Activated CD4-positive, alpha-beta T cell treated with anti-CD3 and anti-CD28 coated beads, Interleukin-10, Interleukin-2, amounts not matched to agents 100 ng/mL and 50 ng/mL, durations not matched to agents 16 hours and 8 hours (primary cell): ENCODE results near the gene OR2H2.

Experiments
- DNase-seq: peaks from one replicate; pipeline ENCODE4 v3.0.0-alpha.2; 2020

The OR2H2 gene

DNA sequence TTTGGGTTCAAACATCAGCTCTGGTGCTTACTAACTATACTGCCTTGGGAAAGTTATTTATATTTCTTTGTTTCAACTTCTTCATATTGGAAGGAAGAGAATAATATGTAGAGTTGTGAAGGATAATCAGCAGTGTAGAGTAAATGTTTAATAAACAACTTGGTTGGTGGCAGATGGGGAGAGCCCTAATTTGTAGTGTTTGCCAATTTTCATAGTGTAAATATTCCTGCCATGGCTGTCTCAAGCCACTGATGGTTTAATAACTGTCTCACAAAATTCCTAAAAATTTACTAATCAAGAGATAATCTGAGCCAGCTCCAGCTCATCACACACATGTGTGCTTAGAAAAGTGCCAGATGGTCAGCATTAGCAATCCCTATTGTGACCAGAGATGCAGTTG lies at the start of gene OR2H2:
TSS of gene OR2H2 (plus strand) at position 301 of the 400 bp plus-strand sequence. CDS start 2,824 bp downstream, outside the sequence.
- no peak for DNase-seq

DNA sequence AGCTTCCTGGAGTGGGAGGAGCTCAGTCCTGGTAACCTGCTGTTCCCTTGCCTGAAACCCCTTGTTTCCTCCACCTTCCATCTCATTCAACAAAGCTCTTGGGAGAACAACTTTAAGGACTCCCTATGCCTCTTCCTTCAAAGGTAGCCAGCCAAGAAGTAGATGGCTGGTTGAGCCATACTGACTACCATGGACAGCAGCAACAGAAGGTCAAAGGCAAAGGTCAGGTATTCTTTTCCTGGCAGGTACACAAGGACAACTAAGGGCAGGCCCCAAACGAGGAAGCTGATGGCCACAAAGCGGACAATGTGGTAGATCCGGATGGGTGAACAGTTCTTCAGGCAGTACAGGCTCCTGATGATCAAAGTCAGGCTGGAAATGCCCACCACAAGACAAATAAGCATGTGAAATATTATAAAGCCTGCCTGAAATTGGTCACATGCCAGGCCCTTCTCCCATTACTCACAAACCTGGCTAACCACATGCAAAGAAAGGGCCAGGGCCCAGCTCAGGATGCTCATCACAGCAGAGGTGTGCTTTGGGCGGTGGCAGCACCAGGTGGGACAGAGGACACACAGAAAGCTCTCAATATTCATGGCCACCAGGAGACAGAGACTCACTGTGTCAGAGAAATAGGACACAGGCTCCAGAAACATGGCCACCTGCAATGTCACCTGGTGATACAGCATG lies 47.1 kb upstream of the OR2H2 start:
- DNase-seq: no peak

DNA sequence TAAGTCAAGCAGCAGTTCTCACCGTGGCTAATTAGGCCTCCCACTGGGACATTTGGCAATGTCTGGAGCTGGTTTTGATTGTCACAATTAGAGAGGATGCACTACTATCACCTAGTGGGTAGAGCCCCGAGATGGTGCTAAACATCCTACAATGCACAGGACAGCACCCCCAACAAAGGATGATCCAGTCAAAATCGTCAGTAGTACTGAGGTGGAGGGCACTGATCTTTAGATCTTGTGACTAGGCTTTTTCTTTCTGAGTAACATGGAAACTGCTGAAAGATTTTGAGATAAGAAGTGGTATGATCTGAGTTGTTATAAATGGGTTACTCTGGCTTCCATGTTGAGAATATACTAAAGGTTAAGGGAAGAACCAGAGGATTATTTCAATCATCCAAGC lies 37.3 kb upstream of the OR2H2 start:
- peak; percentile 74 for DNase-seq

DNA sequence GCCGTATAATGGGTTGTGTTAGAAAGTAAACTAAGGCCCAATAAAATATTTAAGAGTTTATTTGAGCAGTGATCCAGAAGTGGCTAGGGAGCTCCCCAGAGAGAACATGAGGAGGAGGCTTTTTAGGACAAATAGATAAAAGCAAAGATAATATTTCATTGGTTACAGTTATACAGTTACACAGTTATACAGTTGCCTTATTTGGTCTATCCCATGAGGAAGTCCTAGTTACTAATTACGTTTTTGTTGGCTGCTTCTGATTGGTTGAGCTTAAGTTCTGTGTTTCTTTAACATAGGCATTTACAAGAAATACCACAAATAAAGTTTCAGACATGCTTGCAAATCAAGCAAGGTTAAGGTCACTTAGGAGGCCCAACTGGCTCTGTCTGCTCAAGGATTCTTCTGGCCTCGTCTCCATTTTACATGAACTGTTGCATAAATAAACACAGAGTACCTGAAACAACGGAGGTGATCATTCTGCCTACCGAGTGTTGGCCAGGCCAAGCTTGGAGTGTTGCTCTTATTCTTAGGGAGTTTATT lies 32.3 kb upstream of the OR2H2 start:
- peak; percentile 63 for DNase-seq

DNA sequence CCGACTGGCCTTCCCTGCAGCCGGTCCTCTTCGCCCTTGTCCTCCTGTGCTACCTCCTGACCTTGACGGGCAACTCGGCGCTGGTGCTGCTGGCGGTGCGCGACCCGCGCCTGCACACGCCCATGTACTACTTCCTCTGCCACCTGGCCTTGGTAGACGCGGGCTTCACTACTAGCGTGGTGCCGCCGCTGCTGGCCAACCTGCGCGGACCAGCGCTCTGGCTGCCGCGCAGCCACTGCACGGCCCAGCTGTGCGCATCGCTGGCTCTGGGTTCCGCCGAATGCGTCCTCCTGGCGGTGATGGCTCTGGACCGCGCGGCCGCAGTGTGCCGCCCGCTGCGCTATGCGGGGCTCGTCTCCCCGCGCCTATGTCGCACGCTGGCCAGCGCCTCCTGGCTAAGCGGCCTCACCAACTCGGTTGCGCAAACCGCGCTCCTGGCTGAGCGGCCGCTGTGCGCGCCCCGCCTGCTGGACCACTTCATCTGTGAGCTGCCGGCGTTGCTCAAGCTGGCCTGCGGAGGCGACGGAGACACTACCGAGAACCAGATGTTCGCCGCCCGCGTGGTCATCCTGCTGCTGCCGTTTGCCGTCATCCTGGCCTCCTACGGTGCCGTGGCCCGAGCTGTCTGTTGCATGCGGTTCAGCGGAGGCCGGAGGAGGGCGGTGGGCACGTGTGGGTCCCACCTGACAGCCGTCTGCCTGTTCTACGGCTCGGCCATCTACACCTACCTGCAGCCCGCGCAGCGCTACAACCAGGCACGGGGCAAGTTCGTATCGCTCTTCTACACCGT lies 31.5 kb upstream of the OR2H2 start:
- DNase-seq: peak; percentile 4

DNA sequence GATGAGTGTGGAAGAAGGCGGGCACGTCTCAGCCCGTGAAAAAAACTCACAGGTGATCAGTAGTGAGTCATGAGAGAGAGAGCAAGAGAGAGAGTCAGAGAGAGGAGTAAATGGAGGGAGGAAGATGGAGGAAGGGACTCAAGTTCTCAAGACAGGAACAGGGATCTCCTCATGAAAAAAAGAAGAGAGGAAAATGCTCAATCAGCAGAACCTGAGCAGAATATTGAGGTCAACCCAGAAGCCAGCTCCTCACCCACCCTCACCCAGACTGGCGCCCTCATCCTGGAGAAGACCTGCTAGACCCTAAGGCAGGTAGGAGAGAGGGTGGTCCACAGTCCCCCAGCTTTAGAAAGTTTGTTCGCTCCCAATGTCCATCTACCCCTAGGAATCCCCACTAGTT lies 30.2 kb upstream of the OR2H2 start:
- no peak for DNase-seq

DNA sequence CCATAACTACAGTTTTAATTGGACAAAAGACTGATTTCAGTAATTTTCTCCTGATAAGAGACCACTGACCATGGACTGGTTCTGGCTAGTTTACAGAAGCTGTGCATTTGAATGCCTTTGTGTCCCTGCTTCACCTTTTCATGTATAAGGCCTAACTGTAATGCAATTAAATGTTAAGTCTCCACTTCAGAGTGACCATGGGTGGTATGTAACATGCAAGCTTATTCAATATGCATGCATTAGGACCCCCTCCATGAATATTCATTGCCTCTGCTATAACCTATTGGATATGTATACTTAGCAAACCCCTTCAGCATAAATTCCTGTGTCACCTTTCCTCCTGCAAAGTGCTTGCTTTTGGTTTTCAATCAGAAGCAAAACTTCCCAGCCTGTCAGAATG lies 27.6 kb upstream of the OR2H2 start:
- DNase-seq: no peak

DNA sequence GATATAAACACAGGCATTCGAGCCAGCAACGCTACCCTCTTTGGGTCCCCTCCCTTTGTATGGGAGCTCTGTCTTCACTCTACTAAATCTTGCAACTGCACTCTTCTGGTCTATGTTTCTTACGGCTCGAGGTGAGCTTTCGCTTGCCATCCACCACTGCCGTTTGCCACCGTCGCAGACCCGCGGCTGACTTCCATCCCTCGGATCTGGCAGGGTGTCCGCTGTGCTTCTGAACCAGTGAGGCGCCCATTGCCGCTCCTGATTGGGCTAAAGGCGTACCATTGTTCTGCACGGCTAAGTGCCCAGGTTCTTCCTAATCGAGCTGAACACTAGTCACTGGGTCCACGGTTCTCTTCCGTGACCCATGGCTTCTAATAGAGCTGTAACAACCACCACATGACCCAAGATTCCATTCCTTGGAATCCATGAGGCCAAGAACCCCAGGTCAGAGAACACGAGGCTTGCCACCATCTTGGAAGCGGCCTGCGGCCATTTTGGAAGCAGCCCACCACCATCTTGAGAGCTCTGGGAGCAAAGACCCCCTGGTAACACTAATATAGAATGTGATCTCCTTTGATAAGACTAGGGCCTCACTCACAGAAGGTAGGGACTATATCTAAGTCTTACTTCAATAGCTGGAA lies 26.4 kb upstream of the OR2H2 start:
- no peak for DNase-seq

DNA sequence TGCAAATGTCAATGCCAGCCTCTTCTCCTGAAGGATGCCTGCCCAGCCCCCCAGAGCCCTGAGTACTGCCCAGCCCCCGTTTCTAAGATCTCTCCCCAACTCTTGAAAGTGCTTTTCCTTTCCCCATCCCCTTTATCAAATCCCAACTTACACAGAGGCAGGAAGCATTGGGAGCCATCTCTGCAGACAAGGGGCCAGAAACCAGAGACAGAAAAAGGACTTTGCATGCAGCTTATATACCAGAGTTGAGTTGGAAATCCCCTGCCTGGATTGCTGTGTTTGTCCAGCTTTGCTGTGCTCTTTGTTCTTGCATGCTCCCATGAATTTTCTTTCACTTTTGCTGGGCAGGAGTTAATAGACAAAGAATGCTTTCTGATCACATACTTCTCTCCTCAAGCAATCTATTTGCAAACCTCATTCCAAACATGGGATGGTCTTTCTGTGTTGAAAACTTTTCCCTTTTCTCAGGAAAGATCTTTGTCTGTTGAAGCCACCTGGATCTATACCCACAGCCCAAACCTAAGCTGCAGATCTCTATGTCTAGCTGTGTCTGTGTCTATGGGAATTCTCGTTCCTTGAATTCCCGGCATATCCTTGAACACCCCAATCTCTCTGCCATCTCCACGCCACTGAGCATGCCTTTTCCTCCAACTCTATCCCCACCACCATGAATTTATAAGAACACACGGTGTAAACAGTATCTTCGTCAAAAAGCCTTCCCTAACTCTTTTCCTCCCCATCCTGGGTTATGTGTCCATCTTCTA lies 25.2 kb upstream of the OR2H2 start, which contains the start of gene UBD:
TSS of gene UBD (minus strand) at position 209 of the 764 bp plus-strand sequence. CDS start at position 178, 31 bp downstream.
- DNase-seq: no peak

DNA sequence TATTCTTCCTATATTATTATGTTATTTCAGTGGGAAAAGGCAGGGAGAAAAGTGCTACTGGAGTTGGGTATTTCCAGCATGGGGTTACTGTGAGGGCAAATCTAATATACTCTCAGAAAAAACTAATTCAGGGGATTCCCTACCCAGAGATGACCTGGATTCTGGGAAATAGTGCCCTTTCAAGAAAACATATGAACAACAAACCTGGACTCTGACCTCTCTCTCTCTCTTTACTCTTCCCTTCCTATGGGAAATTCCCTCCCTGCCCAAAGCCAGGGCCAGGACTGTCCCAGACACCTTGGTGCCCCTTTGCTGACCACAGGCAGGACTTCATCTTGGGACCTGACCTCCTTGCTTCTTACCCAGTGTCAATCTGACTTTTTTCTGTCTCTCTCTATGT lies 23.8 kb upstream of the OR2H2 start:
- DNase-seq: no peak

DNA sequence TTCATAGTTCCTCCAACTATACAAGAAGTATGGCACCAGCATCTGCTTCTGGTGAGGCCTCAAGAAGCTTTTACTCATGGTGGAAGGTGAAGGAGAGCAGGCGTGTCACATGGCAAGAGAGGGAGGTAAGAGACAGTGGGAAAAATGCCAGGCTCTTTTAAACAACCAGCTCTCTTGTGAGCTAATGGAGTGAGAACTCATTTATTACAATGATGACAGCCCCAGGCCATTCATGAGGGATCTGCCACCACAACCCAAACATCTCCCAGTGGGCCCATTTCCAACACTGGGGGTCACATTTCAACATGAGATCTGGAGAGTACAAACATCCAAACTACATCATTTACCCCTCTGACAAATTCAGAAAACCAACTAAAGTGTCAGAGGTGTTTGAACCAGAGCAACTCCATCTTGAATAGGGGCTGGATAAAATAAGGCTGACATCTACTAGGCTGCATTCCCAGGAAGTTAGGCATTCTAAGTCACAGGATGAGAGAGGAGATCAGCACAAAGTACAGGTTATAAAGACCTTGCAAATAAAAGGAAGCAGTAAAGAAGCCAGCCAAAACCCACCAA lies 23.2 kb upstream of the OR2H2 start:
- DNase-seq: no peak

DNA sequence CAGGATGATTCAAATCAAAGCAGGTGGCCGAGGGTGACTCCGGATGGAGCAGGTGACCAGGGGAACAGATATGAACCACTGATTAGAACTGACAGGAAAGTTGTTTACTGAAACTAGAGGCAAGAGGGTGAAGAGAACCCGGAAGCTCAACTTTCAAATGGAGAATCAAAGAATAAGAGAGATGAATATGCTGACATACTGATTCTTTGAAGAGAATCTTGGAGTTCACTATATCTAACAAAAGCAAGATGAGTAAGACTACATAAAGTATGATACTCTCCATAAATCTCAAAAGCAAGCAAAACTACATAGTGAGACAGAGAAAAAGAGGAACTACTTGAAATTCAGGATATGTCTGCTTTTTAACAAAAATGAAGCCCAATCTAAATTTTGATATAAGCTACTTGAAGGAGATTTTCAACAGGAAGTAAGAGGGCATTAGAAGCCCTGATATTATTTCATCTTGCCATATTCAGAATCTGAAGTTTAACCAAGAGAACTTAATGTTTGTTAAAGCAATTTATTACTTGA lies 21.4 kb upstream of the OR2H2 start:
- DNase-seq: peak; percentile 3

DNA sequence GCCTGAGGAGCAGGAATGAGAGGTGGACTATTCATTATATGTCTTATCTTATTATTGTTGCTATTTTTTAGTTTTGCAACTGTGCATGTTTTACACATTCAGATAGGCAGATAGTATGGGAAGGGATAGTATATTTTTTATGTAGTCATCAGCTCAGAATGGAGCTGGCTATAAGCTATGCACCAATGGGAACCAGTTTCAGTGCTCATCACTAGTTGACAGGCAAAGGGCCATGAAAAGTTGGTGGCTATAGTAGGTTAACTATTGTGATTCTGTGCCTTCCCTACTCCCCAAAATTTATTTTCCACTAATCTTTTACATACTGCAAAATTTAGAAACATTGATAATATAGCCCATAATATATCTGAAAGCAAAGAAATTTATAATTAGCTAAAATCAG lies 20.0 kb upstream of the OR2H2 start:
- DNase-seq: no peak

DNA sequence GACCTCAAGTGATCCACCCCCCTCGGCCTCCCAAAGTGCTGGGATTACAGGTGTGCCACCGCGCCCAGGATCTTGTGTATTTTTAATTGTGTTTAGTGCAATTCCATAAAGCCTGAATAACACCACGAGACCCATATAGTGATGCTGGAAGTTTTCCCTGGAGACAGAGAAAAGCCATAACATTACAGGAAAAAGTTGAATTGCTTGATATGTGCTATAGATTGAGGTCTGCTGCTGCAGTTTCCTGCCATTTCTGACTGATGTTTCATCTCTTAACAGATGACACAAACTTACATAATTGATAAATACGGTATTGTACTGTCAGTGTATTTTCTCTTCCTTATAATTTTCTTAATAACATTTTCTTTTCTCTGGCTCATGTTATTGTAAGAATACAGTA lies 18.1 kb upstream of the OR2H2 start:
- DNase-seq: no peak

DNA sequence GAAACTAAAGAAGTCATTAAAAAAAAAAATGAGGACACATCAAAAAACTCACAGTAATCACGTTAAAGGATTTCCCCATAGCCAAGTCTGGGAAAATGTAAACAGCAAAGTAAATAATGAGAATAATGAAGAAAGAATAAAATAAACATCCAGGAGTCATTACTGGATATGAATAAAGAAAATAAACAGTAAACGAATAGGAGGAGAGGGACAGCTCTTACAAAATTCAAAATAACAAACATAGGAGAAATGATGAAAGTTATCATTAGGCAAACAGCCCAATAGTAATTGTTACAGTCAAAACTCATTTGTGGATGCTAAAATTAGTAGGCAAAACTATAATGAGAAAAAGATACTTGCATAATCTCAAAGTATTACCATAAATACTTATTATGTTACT lies 17.4 kb upstream of the OR2H2 start:
- no peak for DNase-seq

DNA sequence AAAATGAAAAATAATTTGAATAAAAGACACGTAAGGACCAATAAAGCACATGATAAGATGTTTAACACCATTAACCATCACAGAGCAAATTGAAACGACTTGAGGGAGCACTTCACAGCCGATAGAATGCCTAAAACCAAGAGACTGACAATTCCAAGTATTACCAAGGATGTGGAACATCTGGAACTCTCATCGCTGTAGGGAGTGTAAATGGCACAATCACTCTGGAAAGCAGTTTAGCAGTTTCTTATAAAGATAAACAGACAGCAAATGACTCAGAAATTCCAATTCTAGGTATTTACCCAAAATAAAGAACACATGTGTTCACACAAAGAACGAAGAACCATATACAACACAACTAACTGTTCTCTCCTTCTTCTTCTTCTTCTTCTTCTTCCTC lies 16.9 kb upstream of the OR2H2 start:
- no peak for DNase-seq

DNA sequence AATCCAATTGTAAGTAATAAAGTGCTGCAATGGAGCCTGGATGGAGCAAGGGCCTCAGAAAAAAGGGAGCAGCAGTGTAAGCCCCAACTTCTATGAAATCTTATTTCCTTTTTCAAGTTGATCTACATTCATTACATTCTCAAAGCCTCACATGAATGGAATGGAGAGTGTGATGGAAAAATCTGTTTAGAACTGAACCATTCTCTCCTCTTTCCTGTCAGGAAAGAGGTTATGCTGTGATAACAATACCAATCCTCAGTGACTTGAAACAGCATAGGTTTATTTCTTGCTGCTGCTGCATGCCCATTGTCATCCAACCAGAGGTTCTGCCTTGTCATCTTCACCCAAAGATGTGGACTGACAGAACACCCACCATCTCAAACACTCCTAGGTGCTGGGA lies 8.9 kb upstream of the OR2H2 start:
- DNase-seq: no peak

DNA sequence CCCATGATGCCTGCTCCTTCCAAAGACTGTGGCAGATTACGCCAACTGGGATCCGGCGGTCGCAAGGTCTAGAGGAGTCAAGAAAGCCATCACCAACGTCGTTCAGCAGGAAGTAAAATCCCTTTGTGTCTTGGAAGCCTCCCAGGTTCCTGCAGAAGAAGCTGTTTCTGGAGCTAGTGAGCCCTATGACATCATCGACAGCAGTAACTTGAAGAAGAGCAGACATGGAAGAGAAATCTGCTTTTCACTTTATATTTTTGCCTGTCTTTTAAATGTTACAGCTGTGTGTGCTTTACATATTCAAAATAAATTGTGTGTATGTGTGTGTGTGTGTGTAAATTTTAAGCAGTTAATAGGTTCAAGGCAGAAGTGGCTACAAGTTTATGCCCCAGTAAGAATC lies 7.4 kb upstream of the OR2H2 start:
- no peak for DNase-seq

DNA sequence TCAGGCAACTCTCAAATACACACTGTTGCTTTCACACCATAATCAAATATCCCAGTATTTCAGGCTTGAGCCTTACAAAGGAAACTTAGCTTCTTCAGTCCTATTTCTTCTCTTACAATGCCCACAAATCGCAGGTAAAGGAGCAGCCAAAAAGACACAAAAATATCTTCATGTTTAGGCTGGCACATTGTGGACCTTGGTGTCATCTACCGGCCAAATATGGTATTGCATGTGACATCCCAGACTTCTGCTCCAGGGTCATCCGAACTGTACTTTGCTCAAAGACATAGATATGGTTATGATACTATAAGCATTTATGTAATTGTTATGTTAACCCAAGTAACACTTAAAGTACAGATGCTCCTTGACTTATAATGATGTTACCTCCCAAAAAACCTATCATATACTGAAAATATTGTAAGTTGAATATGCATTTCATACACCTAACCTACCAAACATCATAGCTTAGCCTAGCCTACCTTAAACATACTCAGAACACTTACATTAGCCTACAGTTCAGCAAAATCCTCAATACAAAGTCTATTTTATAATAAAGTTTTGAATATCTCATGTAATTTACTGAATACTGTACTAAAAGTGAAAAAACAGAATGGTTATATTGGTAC lies 4.6 kb downstream of the OR2H2 start:
- DNase-seq: peak; percentile 56

DNA sequence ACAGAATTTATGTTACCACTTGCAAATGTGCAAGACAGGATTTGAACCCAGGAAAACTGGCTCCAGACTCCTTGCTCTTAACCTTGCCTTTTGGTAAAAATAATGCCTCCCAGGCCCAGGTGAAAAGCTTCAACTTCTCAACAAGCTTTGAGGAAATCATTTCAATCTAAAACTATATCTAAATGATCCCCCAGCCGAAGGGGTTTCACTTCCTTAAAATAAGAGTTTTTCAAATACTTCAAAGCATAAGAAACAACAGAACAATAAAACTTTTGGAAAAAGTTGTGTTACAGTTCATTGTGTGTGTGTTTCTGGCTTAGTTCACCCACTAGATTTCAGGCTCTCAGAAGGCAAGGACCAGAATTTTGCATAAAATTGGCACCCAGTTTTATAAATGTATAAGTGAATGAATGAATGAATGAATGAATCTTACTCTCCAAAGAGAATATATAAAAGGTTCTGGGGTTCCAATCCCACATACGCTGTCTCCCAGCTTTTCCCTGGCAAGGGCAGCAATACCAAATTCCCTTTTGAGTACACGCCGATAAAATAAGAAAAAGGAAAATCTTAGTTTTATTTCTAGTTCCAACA lies 5.4 kb downstream of the OR2H2 start:
- no peak for DNase-seq

DNA sequence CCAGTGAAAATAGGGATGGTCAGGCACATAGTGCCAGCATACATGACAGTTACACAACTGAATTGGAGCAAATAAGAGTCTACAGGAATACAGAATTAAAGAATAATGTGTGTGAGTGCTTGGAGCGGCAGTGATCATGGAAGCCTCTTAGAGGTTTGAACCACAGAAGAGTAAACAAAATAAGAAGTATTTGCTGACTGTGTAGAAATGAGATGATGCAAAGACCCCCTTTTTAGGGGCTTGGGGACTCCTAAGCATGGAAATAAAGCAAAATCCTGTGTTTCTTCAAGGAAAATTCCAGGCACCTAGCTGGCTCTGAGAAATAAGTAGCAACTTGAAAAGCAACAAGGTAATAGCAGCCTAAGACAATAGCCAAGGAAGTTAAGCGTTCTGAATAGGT lies 6.8 kb downstream of the OR2H2 start:
- DNase-seq: no peak
